ENCODE data around the gene STX2.
"Not testable (repeated sequence)": the region's sequence is repeated elsewhere in the genome, so short reads cannot be mapped to it uniquely, and the experiment has no call there.

Gene STX2

GRCh38 chr12:130871286-130872178, 32.5 kb upstream of the STX2 start, which contains the start of gene RAN:
RAN (plus strand) TSS chr12:130872066; CDS start chr12:130872594, 528 bp downstream.
- Histone ChIP-seq H3K79me2 (ENCODE audit: insufficient read depth, low read depth) (peaks cover 26% of the 10 kb centered on the region), H4K20me1 (ENCODE audit: insufficient read depth) (no peaks in the 10 kb centered on the region), H2AFZ (ENCODE audit: low read depth) (peak within 1 kb of the TSS; percentile 61; the same call in 1 of the 2 replicates), H3K4me3 (IDR thresholded peaks at IDR 0.05; ENCODE audit: insufficient read depth, low read depth, low read length) (no peak within 1 kb of the TSS), H3K27ac (peak within 1 kb of the TSS; percentile 69), H3K36me3 (ENCODE audit: insufficient read depth) (no peaks in the 10 kb centered on the region; the same call in 1 of the 2 replicates), H3K4me1 (ENCODE audit: low read depth, poor library complexity, severe bottlenecking) (peaks cover 30% of the 10 kb centered on the region), H3K27me3 (ENCODE audit: insufficient read depth, low read depth) (no peaks in the 10 kb centered on the region), H3K4me2 (peak within 1 kb of the TSS; percentile 89), H3K9ac (peak within 1 kb of the TSS; percentile 89)
- no peak for TF ChIP-seq CTCF (conservative IDR thresholded peaks at IDR 0.05; ENCODE audit: low read depth, low read length)

- TF ChIP-seq CTCF (conservative IDR thresholded peaks at IDR 0.05; ENCODE audit: low read depth, low read length), result peak; percentile 28; the same call in 1 of the 2 replicates
- H3K79me2 ChIP-seq (ENCODE audit: insufficient read depth, low read depth), result peaks cover 26% of the 10 kb centered on the region
- no peak overlapping the region for H3K4me3 ChIP-seq (IDR thresholded peaks at IDR 0.05; ENCODE audit: insufficient read depth, low read depth, low read length)
- no peaks in the 10 kb centered on the region; the same call in 1 of the 2 replicates for H3K36me3 ChIP-seq (ENCODE audit: insufficient read depth)
- H4K20me1 ChIP-seq (ENCODE audit: insufficient read depth), result no peaks in the 10 kb centered on the region
- peak overlapping the region; percentile 61; the same call in 1 of the 2 replicates for H2AFZ ChIP-seq (ENCODE audit: low read depth)
- peak overlapping the region; percentile 36; the same call in 1 of the 2 replicates for H3K4me2 ChIP-seq
- peaks cover 21% of the 10 kb centered on the region for H3K4me1 ChIP-seq (ENCODE audit: low read depth, poor library complexity, severe bottlenecking)
- peak overlapping the region; percentile 63; the same call in 1 of the 2 replicates for H3K9ac ChIP-seq
- no peaks in the 10 kb centered on the region for H3K27me3 ChIP-seq (ENCODE audit: insufficient read depth, low read depth)
- no peak overlapping the region for H3K27ac ChIP-seq
Observed at GRCh38 chr12:130870442-130871285, 31.6 kb upstream of the STX2 start.

- TF ChIP-seq CTCF (conservative IDR thresholded peaks at IDR 0.05; ENCODE audit: low read depth, low read length), result no peak
- no peak overlapping the region for H3K4me2 ChIP-seq
- H2AFZ ChIP-seq (ENCODE audit: low read depth), result no peak overlapping the region
- H3K4me1 ChIP-seq (ENCODE audit: low read depth, poor library complexity, severe bottlenecking), result no peaks in the 10 kb centered on the region
- no peaks in the 10 kb centered on the region; the same call in 1 of the 2 replicates for H3K36me3 ChIP-seq (ENCODE audit: insufficient read depth)
- H4K20me1 ChIP-seq (ENCODE audit: insufficient read depth), result no peaks in the 10 kb centered on the region
- no peak overlapping the region for H3K4me3 ChIP-seq (IDR thresholded peaks at IDR 0.05; ENCODE audit: insufficient read depth, low read depth, low read length)
- no peak overlapping the region for H3K27ac ChIP-seq
- no peaks in the 10 kb centered on the region for H3K27me3 ChIP-seq (ENCODE audit: insufficient read depth, low read depth)
- H3K79me2 ChIP-seq (ENCODE audit: insufficient read depth, low read depth), result peaks cover 11% of the 10 kb centered on the region
- H3K9ac ChIP-seq, result no peak overlapping the region
Observed at GRCh38 chr12:130868412-130868811, 29.4 kb upstream of the STX2 start.

- H3K27me3 ChIP-seq (ENCODE audit: insufficient read depth, low read depth), result no peaks in the 10 kb centered on the region
- no peak overlapping the region for H3K9ac ChIP-seq
- H3K79me2 ChIP-seq (ENCODE audit: insufficient read depth, low read depth), result no peaks in the 10 kb centered on the region
- H3K4me2 ChIP-seq, result no peak overlapping the region
- TF ChIP-seq CTCF (conservative IDR thresholded peaks at IDR 0.05; ENCODE audit: low read depth, low read length), result no peak
- H3K4me3 ChIP-seq (IDR thresholded peaks at IDR 0.05; ENCODE audit: insufficient read depth, low read depth, low read length), result no peak overlapping the region
- no peak overlapping the region for H3K27ac ChIP-seq
- H2AFZ ChIP-seq (ENCODE audit: low read depth), result no peak overlapping the region
- H4K20me1 ChIP-seq (ENCODE audit: insufficient read depth), result no peaks in the 10 kb centered on the region
- H3K4me1 ChIP-seq (ENCODE audit: low read depth, poor library complexity, severe bottlenecking), result no peaks in the 10 kb centered on the region
- H3K36me3 ChIP-seq (ENCODE audit: insufficient read depth), result no peaks in the 10 kb centered on the region
Observed at GRCh38 chr12:130863298-130863697, 24.2 kb upstream of the STX2 start.

GRCh38 chr12:130862771-130863170, 23.7 kb upstream of the STX2 start:
- not testable (repeated sequence) for H3K36me3 ChIP-seq (ENCODE audit: insufficient read depth); H2AFZ ChIP-seq (ENCODE audit: low read depth); H3K27me3 ChIP-seq (ENCODE audit: insufficient read depth, low read depth); H3K4me3 ChIP-seq (IDR thresholded peaks at IDR 0.05; ENCODE audit: insufficient read depth, low read depth, low read length); H4K20me1 ChIP-seq (ENCODE audit: insufficient read depth); H3K27ac ChIP-seq; H3K4me2 ChIP-seq; H3K79me2 ChIP-seq (ENCODE audit: insufficient read depth, low read depth); H3K9ac ChIP-seq; H3K4me1 ChIP-seq (ENCODE audit: low read depth, poor library complexity, severe bottlenecking)

Data from KMS-11 (cell line).